ENCODE results near the gene MYO1E. TPM values are rescaled to one million over a fixed set of nuclear protein-coding genes. Genes with fewer than 3 reads are reported as not detected.

MYO1E gene
- 67.7 and 68.8 TPM in 2 replicates for total RNA-seq (2014; rRNA removed)
- Bru-seq, nascent RNA = percentile 85 among the genes with signal in this experiment
- BruChase-seq, experiment 1, labeled RNA remaining after a 6-hour chase = percentile 73 among the genes with signal in this experiment
- BruChase-seq, experiment 2, labeled RNA remaining after a 2-hour chase = percentile 72 among the genes with signal in this experiment
- long read RNA-seq, full-length matches to known transcripts = 19 of 74 reads
- long read RNA-seq, partial matches to known transcripts = 37 of 74 reads
- long read RNA-seq, other reads (novel, unspliced or antisense) = 18 of 74 reads

- DNase-seq (peak; percentile 96), ATAC-seq (peak; percentile 87)
- H3K4me1 ChIP-seq (ENCODE audit: insufficient read depth, low read length) = peaks cover 33% of the 10 kb centered on the region
- H3K4me3 ChIP-seq (ENCODE audit: low read length) = peak within 1 kb of the TSS; percentile 89
- CTCF ChIA-PET = interaction anchor here (0.8 kb wide), 1 partner anchor 67 kb away, joined by 3 read pairs; no protein-coding TSS in a partner anchor
- peak within 1 kb of the TSS; percentile 65 for H2AFZ ChIP-seq (ENCODE audit: low read length)
- H3K79me2 ChIP-seq (ENCODE audit: low read length) = peaks cover 66% of the 10 kb centered on the region
- H3K9me2 ChIP-seq (replicated peaks; ENCODE audit: low read length) = no peaks in the 10 kb centered on the region
- POLR2A ChIA-PET (ENCODE audit: unreplicated experiment) = interaction anchor here (0.5 to 1.2 kb wide), 17 partner anchors 37 to 1000 kb away, joined by 3 to 25 read pairs (median 4); partner anchors contain the start of genes FAM81A and MINDY2
- no peaks in the 10 kb centered on the region for H3K9me3 ChIP-seq (ENCODE audit: low read length)
- H3K27ac ChIP-seq (ENCODE audit: low read length) = peak within 1 kb of the TSS; percentile 53
- no peaks in the 10 kb centered on the region for H3K36me3 ChIP-seq (ENCODE audit: low read depth, low read length)
- H3F3A ChIP-seq (ENCODE audit: low read length, unreplicated experiment) = no peaks in the 10 kb centered on the region
- peak within 1 kb of the TSS; percentile 79 for H3K9ac ChIP-seq (ENCODE audit: low read length)
- peaks cover 30% of the 10 kb centered on the region for H4K20me1 ChIP-seq (ENCODE audit: low read length)
- no peak for TF ChIP-seq EZH2phosphoT487 (IDR thresholded peaks at IDR 0.05; ENCODE audit: borderline replicate concordance, low read length)
- no peak for TF ChIP-seq CTCF (conservative IDR thresholded peaks at IDR 0.05; ENCODE audit: low read depth, low read length)
- no peak for TF ChIP-seq EZH2 (IDR thresholded peaks at IDR 0.05; ENCODE audit: low read length, unreplicated experiment)
- H3K27me3 ChIP-seq (ENCODE audit: low read length) = no peaks in the 10 kb centered on the region
- intact Hi-C loops (cut with micrococcal nuclease) = loop anchor here (2.0 to 10.0 kb wide), 6 partner anchors 70 to 418 kb away; no protein-coding TSS in a partner anchor
- BruUV-seq (replicated peaks) = TSS peak; percentile 52
- peak within 1 kb of the TSS; percentile 99 for H3K4me2 ChIP-seq (ENCODE audit: low read length)
Observed at GRCh38 chr15:59372352-59373211, at the start of gene MYO1E. Gene MYO1E, minus strand, starts transcription at chr15:59372871. Its CDS starts 371 bp downstream, at chr15:59372500.

GRCh38 chr15:59420986-59421618 lies 48.4 kb upstream of the MYO1E start:
- Histone ChIP-seq H3K36me3 (ENCODE audit: low read depth, low read length) (no peaks in the 10 kb centered on the region), H4K20me1 (ENCODE audit: low read length) (no peaks in the 10 kb centered on the region), H3K27ac (ENCODE audit: low read length) (no peak overlapping the region), H3K27me3 (ENCODE audit: low read length) (no peaks in the 10 kb centered on the region), H3K9ac (ENCODE audit: low read length) (no peak overlapping the region), H2AFZ (ENCODE audit: low read length) (no peak overlapping the region), H3K4me3 (ENCODE audit: low read length) (no peak overlapping the region), H3K79me2 (ENCODE audit: low read length) (no peaks in the 10 kb centered on the region), H3F3A (ENCODE audit: low read length, unreplicated experiment) (no peaks in the 10 kb centered on the region), H3K4me2 (ENCODE audit: low read length) (no peak overlapping the region), H3K4me1 (ENCODE audit: insufficient read depth, low read length) (no peaks in the 10 kb centered on the region), H3K9me3 (ENCODE audit: low read length) (no peaks in the 10 kb centered on the region), H3K9me2 (replicated peaks; ENCODE audit: low read length) (no peaks in the 10 kb centered on the region)
- no peak for TF ChIP-seq EZH2phosphoT487 (IDR thresholded peaks at IDR 0.05; ENCODE audit: borderline replicate concordance, low read length)
- no peak for TF ChIP-seq CTCF (conservative IDR thresholded peaks at IDR 0.05; ENCODE audit: low read depth, low read length)
- TF ChIP-seq EZH2 (IDR thresholded peaks at IDR 0.05; ENCODE audit: low read length, unreplicated experiment) = no peak
- DNase-seq = peak; percentile 6
- intact Hi-C loops (cut with micrococcal nuclease) = no loop called here
- ChIA-PET POLR2A (ENCODE audit: unreplicated experiment) (no interaction called here), CTCF (interaction anchor here (0.8 kb wide), 1 partner anchor 8 kb away, joined by 3 read pairs; no protein-coding TSS in a partner anchor)
- BruUV-seq (replicated peaks) = no TSS peak
- ATAC-seq = no peak
